ENCODE data around the gene LEAP2. TPM values are rescaled to one million over a fixed set of nuclear protein-coding genes. Genes with fewer than 3 reads are reported as not detected.

Gene LEAP2, protein sequence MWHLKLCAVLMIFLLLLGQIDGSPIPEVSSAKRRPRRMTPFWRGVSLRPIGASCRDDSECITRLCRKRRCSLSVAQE
- polyA plus RNA-seq (ENCODE audit: insufficient read length in 3 of 3), result 1 to 10 TPM; 4.0 to 9.9 (median 8.0) TPM
- long read RNA-seq, donor 1, transcript LEAP2-201 (3 exons, 2,207 nt), result major isoform, 5 of 7 reads
- long read RNA-seq, donor 1, partial matches to known transcripts, result 0 of 7 reads
- long read RNA-seq, donor 1, other reads (novel, unspliced or antisense), result 0 of 7 reads
- long read RNA-seq, donor 2, partial matches to known transcripts, result 0 of 7 reads
- long read RNA-seq, donor 2, other reads (novel, unspliced or antisense), result 0 of 7 reads
- long read RNA-seq, donor 3, partial matches to known transcripts, result 0 of 1 reads
- long read RNA-seq, donor 3, other reads (novel, unspliced or antisense), result 0 of 1 reads
- long read RNA-seq, donor 4, transcript LEAP2-201 (3 exons, 2,207 nt), result major isoform, 13 of 18 reads
- long read RNA-seq, donor 4, transcript LEAP2-202 (2 exons, 935 nt), result minor isoform, 5 of 18 reads
- long read RNA-seq, donor 4, partial matches to known transcripts, result 0 of 18 reads
- long read RNA-seq, donor 4, other reads (novel, unspliced or antisense), result 0 of 18 reads
- long read RNA-seq, donor 5, partial matches to known transcripts, result 0 of 7 reads
- long read RNA-seq, donor 5, other reads (novel, unspliced or antisense), result 0 of 7 reads
- long read RNA-seq, donor 6, transcript LEAP2-201 (3 exons, 2,207 nt), result major isoform, 5 of 8 reads
- long read RNA-seq, donor 6, partial matches to known transcripts, result 0 of 8 reads
- long read RNA-seq, donor 6, other reads (novel, unspliced or antisense), result 0 of 8 reads
- long read RNA-seq, donor 7, transcript LEAP2-201 (3 exons, 2,207 nt), result major isoform, 5 of 9 reads
- long read RNA-seq, donor 7, partial matches to known transcripts, result 0 of 9 reads
- long read RNA-seq, donor 7, other reads (novel, unspliced or antisense), result 0 of 9 reads
- long read RNA-seq, donor 8, partial matches to known transcripts, result 0 of 1 reads
- long read RNA-seq, donor 8, other reads (novel, unspliced or antisense), result 0 of 1 reads
- long read RNA-seq, donor 9, partial matches to known transcripts, result 0 of 3 reads
- long read RNA-seq, donor 9, other reads (novel, unspliced or antisense), result 0 of 3 reads
- long read RNA-seq, donor 10, transcript LEAP2-201 (3 exons, 2,207 nt), result major isoform, 8 of 11 reads
- long read RNA-seq, donor 10, partial matches to known transcripts, result 0 of 11 reads
- long read RNA-seq, donor 10, other reads (novel, unspliced or antisense), result 0 of 11 reads
- long read RNA-seq, donor 11, partial matches to known transcripts, result 0 of 3 reads
- long read RNA-seq, donor 11, other reads (novel, unspliced or antisense), result 0 of 3 reads
- long read RNA-seq, donor 12, partial matches to known transcripts, result 0 of 7 reads
- long read RNA-seq, donor 12, other reads (novel, unspliced or antisense), result 0 of 7 reads
- long read RNA-seq, donor 13, partial matches to known transcripts, result 0 of 4 reads
- long read RNA-seq, donor 13, other reads (novel, unspliced or antisense), result 0 of 4 reads
- long read RNA-seq, donor 14, partial matches to known transcripts, result 0 of 6 reads
- long read RNA-seq, donor 14, other reads (novel, unspliced or antisense), result 0 of 6 reads
- long read RNA-seq, donor 15, transcript LEAP2-201 (3 exons, 2,207 nt), result major isoform, 13 of 17 reads
- long read RNA-seq, donor 15, partial matches to known transcripts, result 0 of 17 reads
- long read RNA-seq, donor 15, other reads (novel, unspliced or antisense), result 0 of 17 reads
- long read RNA-seq, donor 16, partial matches to known transcripts, result 0 of 5 reads
- long read RNA-seq, donor 16, other reads (novel, unspliced or antisense), result 0 of 5 reads

- DNase-seq, result no peak
These were observed at the start of gene LEAP2 for GRCh38 chr5:132873119-132873929. LEAP2 (plus strand) TSS chr5:132873668; CDS start chr5:132873695, 27 bp downstream.

GRCh38 chr5:132824426-132824825 lies 49.0 kb upstream of the LEAP2 start:
- no peak for DNase-seq

DNA sequence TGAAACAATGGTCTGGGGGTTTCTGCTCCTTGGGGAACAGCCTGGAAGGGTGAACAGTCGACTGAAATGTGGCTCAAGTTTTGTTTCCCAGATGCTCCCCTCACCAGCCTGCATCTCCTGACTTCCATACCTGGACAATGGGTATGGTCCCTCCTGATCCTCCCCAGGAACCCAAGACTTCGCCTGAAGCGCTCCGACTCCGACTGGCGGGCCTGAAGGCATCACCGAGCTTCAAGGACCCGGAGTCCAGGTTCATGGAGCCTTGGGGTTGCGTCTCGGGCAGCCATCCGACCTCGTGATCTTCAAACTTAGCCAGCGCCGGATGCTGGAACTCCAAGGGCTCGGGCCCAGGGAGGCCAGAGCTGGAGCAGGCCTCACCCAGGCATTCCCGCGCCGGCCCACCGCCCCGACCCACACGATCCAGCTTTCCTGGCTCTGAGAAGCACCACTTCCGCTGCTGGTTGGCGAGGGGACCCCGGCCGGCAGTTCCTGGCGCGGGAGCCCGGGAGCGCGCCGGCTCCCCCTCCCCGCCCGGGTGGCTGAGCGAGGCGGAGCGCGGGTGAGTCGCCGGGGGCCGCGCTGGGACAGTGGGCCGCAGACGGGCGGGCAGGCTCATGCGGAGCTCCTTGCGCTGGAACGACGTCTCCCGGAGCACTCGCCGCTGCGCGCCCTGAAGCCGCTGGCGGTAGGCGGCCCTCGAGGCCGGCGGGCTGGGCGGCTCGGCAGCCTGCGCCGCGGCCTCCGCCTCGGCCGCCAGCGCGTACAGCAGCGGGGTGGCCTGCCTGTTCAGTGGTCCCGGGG lies 48.2 kb upstream of the LEAP2 start:
- DNase-seq, result no peak

- no peak for DNase-seq
These were observed 47.6 kb upstream of the LEAP2 start for GRCh38 chr5:132825834-132826391.

DNA sequence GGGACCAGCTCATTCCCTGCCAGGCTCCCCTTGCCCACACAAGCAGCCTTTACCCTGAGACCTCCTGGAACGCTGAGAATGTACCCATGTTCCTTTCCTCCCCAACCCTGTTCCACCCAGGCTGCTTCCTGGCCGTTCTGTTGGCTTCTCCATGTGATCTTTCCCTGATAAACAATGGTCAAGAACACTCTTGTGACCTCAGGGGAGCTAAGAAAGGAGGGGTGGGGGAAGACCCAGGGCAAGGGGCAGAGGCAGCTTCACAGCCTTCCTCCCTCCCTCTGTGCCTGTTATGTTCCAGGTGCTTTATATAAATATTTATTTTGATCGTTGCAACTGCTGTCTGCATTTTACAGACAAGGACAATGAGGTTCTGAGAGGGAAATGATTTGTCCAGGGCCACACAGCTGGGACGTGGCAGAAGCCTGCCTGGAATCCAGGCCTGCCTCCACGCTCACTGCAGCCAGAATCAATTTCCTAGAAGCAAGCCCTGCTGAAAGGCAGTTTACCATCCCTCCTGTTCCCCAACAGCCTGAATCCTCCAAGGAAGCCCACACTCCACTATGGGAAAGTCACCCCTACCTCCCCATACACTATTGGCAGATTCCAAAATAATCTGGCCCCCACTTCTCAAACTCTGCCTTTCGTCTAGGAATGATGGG lies 46.9 kb upstream of the LEAP2 start:
- no peak for DNase-seq

GRCh38 chr5:132827943-132828673 lies 45.4 kb upstream of the LEAP2 start:
- no peak for DNase-seq

GRCh38 chr5:132828846-132829494 lies 44.5 kb upstream of the LEAP2 start:
- DNase-seq, result no peak

DNA sequence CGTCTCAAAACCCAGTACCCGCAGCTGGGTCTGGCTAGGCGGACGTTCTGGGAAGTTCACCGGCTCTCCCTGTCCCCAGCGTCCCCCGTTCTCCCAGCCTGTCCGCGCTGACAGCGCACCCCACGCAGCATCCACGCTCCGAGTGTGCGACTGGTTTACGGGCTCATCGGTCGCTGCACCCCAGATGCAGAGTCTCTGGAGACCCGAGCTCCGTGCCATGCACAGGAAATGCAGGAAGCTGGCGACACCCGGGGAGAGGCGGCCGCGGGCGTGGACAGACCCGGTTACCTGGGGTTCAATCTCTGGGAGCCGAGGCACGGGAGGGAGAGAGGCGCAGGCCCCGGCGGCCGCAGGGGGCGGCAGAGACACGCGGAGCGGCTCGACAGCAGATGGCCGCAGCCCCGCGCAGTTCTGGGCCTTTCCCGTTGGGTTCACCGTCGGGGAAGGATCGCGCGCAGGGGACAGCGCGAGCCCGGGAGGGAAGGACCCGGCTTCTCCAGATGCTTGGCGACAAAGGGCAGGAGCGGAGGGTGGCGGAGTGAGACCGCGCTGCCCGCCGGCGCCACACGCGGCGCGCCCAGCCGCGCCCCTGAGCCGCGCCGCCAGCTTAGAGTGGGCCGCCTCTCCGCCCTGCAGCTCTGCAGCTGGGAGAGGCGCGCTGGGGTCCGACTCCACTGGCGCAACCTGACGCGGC lies 43.6 kb upstream of the LEAP2 start:
- peak; percentile 78 for DNase-seq

- no peak for DNase-seq
These were observed 42.9 kb upstream of the LEAP2 start, which contains the start of gene SHROOM1 for GRCh38 chr5:132830436-132831094. SHROOM1 (minus strand) TSS chr5:132830647; CDS start chr5:132826140, 4,507 bp downstream.

DNA sequence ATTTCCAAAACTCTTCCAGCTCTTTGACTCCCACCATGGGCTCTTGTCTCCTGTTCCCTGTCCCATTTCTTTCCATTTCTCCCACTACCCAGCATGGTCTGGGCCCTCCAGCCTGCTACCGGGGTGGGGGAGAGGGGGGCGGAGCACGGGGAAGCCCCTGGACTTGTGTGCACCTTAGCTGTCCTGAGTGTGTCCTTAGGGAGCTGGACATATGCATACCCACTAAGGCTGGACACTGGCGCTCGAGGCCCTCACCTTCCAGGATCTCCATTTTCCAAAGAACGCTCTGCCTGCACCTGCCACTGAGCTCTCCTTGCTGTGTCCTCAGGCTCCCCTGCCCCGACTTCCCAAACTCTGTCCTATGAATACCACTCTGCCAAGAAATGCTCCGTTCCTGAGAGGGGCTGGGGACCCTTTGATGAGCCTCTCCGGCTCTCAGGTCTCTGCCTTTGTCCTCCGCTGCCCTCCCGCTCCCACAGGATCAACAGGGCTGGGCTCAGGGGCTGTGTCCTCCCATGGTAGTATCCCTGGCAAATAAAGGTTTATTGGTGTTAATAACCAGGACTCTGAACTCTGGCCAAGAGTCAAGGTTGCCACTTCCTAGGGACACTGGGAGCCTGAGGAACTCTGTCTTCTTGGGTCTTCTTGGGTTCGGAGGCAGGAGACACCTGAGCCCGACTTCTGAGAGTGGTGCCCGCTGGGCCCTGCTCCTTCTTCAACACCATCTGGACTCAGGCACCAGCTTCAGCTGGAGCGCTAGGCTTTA lies 42.2 kb upstream of the LEAP2 start:
- DNase-seq, result no peak

GRCh38 chr5:132832612-132833011 lies 40.9 kb upstream of the LEAP2 start:
- DNase-seq, result no peak

GRCh38 chr5:132834057-132834456 lies 39.4 kb upstream of the LEAP2 start:
- DNase-seq, result no peak

GRCh38 chr5:132836852-132837251 lies 36.6 kb upstream of the LEAP2 start:
- DNase-seq, result no peak

DNA sequence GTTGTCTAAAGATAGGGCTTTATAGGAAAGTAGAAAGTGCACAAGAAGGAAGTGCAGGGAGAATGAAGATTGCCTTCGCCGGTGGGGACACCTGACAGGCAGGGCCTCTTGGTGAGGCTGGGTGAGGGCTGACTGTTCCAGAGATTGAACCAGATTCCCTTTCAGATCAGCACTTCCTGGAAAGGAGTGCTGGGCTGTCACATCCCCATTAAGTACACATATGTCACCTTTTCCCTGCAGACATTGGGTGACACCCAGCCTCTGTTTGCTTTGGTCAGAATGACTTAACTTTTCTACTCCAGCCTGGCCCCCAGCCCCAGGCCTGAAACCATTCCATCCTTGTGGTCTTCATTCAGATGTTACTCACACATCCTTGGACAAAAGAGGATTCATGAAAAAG lies 35.6 kb upstream of the LEAP2 start:
- no peak for DNase-seq
